Stimulated activated CD8-positive, alpha-beta memory T cell treated with anti-CD3 and anti-CD28 coated beads, Interleukin-15, amount 100 ng/mL, for 48 hours (primary cell): ENCODE measurements around the gene BCL3.
A peak's percentile ranks its signal among the peaks of the same experiment; 100 is the strongest.
"Not testable (repeated sequence)": the region's sequence is repeated elsewhere in the genome, so short reads cannot be mapped to it uniquely, and the experiment has no call there.

Source experiments
- DNase-seq, 2 donors: peaks; one replicate each; pipeline ENCODE4 v3.0.0-alpha.2; 2020; ENCODE audit warnings: low read depth in 2 of 2

BCL3 gene

DNA sequence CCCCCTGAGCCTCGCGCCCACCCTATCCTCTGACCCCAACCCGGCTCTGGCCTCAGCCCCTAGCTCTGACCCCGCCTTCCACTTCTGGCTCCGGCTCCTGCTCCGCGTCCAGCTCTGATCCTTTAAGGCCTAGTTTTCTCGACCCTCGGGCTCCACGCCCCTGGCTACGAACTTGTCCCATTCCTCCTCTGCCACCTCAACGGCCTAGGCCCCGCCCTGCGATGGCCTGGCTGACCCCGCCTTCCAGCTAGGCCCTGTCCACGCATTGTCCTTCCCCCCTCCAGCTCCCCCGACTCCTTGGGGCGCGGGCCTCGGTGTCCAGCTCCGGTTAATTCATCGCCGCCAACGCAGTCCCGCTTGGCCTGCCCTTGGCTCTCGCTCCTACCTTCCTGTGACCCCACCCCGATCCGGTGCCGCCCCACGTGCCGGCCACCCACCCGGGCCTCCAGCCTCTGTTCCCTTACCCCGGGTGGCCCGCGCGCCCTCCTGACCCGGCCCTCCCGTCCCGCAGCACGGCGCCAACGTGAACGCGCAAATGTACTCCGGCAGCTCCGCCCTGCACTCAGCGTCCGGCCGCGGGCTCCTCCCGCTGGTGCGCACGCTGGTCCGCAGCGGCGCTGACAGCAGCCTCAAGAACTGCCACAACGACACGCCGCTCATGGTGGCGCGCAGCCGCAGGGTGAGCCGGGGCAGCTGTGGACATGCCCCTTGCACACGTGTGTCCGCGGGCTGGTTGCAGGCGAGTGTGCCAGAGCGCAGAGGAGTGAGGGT is 9.4 kb downstream of the BCL3 start:
- DNase-seq: no peak

GRCh38 chr19:44758596-44758995 is 10.1 kb downstream of the BCL3 start:
- no peak for DNase-seq

DNA sequence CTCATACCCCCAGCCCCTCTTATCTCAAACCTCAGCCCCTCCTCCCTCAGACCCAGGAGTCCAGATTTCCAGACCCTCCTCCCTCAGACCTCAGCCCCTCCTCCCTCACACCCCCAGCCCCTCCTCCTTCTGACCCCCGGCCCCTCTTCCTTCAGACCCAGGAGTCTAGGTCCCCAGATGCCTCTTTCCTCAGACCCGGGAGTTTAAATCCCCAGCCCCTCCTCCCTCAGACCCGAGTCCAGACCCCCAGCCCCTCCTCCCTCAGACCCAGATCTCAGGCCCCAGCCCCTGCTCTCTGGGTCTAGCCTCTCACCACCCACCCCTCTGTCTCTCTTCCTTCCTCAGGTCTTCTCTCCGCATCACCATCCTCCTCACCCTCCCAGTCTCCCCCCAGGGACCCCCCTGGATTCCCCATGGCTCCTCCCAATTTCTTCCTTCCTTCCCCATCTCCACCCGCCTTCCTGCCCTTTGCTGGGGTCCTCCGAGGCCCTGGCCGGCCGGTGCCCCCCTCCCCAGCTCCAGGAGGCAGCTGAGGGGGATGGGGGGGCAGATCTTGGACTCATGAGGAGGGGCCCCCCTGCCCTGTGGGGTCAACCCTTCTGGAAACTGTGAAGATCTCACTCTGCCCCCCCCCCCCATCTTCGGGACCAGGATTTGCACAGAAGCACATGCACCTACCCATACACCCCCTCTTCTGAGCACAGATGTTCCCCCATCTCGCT is 10.7 kb downstream of the BCL3 start:
- DNase-seq: no peak

- DNase-seq: no peak
These were observed 13.5 kb downstream of the BCL3 start for GRCh38 chr19:44762038-44762437.

DNA sequence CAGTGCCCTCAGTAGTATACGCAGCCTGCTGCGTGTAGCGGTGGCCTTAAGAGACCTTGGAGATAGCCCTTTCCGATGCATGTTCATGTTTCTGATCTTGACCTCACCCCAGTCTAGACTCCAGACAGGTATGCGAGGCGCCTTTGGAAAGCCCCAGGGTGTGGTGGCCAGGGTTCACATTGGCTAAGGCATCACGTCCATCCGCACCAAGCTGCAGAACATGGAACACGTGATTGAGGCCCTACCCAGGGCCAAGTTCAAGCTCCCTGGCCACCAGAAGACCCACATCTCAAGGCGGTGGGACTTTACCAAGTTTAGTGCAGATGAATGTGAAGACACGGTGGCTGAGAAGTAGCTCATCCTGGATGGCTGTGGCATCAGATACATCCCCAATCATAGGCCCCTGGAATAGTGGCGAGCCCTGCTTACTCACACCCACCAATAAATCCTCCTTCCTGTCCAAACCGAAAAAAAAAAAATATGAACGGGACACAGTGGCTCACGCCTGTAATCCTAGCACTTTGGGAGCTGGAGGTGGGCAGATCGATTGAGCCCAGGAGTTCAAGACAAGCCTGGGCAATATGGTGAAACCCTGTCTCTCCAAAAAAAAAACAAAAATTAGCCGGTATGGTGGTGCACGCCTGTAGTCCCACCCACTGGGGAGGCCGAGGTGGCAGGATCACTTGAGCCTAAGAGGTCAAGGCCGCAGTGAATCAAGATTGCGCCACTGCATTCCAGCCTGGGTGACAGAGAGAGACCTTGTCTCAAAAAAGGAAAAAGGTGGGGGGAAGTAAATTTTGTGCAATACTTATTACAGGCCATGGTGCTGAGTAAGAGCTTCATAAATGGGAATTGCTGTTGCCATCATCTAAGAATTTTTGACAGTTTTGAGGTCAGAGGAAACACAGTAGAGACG is 16.8 kb downstream of the BCL3 start:
- no peak for DNase-seq

DNA sequence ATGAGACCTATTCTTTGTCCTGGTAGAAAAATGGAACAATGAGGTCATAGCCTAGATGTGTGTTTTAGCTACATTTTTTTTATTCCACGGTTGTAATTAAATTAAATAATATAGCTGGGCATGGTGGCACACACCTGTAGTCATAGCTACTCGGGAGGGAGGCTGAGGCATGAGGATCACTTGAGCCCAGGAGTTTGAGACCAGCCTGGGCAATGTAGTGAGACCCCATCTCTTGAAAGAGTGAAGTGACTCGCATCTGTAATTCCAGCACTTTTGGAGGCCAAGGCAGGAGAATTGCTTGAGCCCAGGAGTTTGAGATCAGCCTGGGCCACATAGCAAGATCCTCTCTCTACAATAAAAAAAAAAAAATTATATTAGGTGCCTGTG is 17.4 kb downstream of the BCL3 start:
- no peak for DNase-seq

DNA sequence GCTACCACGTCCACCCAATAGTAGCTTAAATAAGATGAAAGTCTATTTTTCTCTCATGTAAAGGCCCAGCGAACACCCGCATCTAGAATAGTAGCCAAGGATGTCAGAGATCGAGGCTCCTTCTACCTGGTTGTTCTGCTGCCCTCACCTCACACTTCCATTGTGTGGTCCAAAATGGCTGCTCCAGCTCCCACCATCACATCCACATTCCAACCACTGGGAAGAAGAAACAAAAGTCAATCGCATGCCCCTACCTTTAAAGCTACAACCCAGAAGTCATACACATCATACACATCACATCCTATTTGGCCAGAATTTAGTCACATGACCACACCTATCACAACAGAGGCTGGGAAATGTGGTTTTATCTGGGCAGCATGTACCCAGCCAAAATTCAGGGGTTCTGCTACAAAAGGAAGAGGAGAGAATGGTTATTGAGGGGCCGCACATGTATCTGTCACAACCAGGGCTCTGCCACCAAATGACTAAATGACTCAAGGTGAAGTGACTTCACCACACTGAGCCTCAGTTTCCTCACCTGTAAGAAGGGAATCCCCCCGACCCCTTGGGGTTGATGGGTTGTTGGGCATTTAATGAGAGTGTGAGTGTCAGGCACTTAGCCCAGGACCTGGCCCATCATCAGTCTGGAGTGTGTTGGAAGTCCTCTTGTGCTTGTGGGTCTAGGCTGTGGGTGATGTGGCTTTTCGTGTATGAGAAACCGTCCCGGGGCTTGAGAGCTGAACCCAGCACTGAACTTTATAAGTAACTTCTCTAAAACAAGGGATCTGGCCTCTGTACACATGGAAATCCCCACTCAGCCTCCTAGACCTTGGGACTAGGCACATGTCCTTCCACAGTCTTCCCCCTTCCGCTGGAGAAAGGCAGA is 19.0 kb downstream of the BCL3 start:
- DNase-seq: no peak

- peak; percentile 90 to 94 for DNase-seq
These were observed 22.2 kb downstream of the BCL3 start for GRCh38 chr19:44770550-44771257.

- DNase-seq: not testable (repeated sequence)
These were observed 23.6 kb downstream of the BCL3 start for GRCh38 chr19:44772144-44772543.

- no peak for DNase-seq
These were observed 24.5 kb downstream of the BCL3 start for GRCh38 chr19:44772959-44773358.

DNA sequence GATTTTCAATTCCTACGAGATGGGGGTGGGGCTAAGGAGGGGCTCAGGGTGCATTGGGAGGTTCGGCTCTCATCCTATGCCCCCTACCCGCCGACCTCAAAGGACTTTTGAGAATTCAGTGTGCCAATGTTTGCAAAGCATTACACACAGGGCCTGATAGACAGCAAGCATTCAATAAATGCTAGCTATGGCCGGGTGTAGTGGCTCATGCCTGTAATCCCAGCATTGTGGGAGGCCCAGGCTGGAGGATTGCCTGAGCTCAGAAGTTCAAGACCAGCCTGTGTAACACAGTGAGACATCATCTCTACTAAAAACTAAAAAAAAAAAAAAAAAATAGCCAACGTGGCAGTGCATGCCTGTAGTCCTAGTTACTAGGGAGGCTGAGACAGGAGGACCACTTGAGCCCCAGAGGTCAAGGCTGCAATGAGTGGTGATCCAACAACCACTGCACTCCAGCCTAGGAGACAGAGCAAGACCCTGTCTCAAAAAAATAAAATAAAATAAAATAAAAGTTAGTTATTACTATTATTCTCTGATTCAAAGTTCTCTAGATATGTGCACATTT is 27.2 kb downstream of the BCL3 start:
- no peak for DNase-seq

- DNase-seq: no peak
These were observed 28.0 kb downstream of the BCL3 start for GRCh38 chr19:44776402-44777096.

GRCh38 chr19:44777715-44778347 is 29.3 kb downstream of the BCL3 start, which contains the start of gene CBLC:
Gene CBLC, plus strand, starts transcription at chr19:44777890. Its CDS starts 42 bp downstream, at chr19:44777932.
- DNase-seq: no peak

- no peak for DNase-seq
These were observed 30.6 kb downstream of the BCL3 start for GRCh38 chr19:44779150-44779549.

GRCh38 chr19:44781694-44782093 is 33.2 kb downstream of the BCL3 start:
- not testable (repeated sequence) for DNase-seq

GRCh38 chr19:44782729-44783128 is 34.2 kb downstream of the BCL3 start:
- DNase-seq: no peak

DNA sequence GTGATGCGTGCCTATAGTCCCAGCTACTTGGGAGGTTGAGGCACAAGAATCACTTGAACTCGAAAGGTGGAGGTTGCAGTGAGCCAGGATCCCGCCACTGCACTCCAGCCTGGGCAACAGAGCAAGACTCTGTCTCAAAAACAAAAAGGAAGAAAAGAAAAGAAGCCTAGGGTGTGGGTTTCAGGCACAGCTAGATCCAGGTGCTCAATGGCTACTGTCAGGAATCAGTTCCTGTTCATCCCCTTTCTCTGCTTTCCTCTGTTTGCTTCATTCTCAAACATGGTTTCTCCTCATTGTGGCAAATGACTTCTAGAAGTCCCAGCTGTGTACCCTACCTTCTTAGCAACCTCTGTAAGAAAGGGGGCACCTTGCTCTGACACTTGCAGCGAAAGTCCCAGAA is 35.0 kb downstream of the BCL3 start:
- no peak for DNase-seq

- DNase-seq: no peak
These were observed 36.8 kb downstream of the BCL3 start for GRCh38 chr19:44785271-44785670.

GRCh38 chr19:44785993-44786392 is 37.5 kb downstream of the BCL3 start:
- no peak for DNase-seq
